A673 (cell line): Measurements from ENCODE around the gene TFCP2.

Source experiments
- EZH2 ChIP-seq: fragments of 200-600 bp; sonication (generic); IDR thresholded peaks from 2 replicates; pipeline ENCODE4 v1.6.1; 2017; ENCODE audit warnings: borderline replicate concordance, low read depth, mild to moderate bottlenecking, mixed read lengths, antibody characterized with exemption, low read length; ENCODE audit not compliant: poor library complexity, severe bottlenecking
- TF ChIP-seq, protein P1 (sequence below): fragments of 300-800, 200-600 bp; sonication (generic); conservative IDR thresholded peaks from 2 replicates; pipeline ENCODE4 v1.5.1; 2017; ENCODE audit warnings: low read depth, mild to moderate bottlenecking, antibody characterized with exemption, low read length, moderate library complexity, mixed read lengths

DNA sequence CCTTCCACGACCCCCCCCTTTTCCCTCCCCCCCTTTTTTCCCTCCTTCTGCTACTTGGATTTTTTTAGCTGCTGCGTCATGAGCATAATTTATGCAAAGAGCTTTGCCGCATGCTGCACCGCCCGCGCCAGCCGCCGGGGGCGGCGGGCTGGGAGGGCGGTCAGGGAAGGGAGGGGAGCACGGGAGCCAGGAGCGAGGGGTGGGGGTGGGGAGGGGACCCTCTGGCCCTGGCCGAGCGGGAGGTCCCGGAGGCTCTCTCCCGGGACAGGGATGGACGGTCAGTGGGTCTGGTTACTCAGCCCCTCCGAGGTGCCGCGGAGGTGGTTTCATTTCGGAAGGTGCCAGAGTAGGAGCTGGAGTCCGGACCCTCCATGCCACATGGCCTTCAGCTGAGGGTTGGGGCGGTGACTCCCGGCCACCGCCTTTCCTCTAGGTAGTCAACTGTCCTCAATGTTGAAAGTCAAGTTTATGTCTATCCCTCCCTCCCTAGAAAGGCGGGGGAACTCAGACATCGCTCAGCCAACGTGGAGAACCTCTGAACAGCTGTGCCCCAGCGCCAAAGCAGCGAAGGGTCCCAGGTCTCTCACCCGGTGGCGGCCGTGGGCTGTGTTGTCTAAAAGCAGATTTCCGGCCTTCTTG lies 45.2 kb upstream of the TFCP2 start, which contains the start of gene POU6F1:
- TF ChIP-seq EZH2: no peak
- TF ChIP-seq, protein P1, sequence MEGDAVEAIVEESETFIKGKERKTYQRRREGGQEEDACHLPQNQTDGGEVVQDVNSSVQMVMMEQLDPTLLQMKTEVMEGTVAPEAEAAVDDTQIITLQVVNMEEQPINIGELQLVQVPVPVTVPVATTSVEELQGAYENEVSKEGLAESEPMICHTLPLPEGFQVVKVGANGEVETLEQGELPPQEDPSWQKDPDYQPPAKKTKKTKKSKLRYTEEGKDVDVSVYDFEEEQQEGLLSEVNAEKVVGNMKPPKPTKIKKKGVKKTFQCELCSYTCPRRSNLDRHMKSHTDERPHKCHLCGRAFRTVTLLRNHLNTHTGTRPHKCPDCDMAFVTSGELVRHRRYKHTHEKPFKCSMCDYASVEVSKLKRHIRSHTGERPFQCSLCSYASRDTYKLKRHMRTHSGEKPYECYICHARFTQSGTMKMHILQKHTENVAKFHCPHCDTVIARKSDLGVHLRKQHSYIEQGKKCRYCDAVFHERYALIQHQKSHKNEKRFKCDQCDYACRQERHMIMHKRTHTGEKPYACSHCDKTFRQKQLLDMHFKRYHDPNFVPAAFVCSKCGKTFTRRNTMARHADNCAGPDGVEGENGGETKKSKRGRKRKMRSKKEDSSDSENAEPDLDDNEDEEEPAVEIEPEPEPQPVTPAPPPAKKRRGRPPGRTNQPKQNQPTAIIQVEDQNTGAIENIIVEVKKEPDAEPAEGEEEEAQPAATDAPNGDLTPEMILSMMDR: peak; percentile 54
